ENCODE results near the gene TM2D3.

TM2D3 gene

GRCh38 chr15:101625980-101626379 is 26.2 kb downstream of the TM2D3 start:
- DNase-seq (ENCODE audit: low read depth in 2 of 2, low spot score in 1 of 2), result no peak

GRCh38 chr15:101625184-101625583 is 27.0 kb downstream of the TM2D3 start:
- no peak for DNase-seq (ENCODE audit: low read depth in 2 of 2, low spot score in 1 of 2)

DNA sequence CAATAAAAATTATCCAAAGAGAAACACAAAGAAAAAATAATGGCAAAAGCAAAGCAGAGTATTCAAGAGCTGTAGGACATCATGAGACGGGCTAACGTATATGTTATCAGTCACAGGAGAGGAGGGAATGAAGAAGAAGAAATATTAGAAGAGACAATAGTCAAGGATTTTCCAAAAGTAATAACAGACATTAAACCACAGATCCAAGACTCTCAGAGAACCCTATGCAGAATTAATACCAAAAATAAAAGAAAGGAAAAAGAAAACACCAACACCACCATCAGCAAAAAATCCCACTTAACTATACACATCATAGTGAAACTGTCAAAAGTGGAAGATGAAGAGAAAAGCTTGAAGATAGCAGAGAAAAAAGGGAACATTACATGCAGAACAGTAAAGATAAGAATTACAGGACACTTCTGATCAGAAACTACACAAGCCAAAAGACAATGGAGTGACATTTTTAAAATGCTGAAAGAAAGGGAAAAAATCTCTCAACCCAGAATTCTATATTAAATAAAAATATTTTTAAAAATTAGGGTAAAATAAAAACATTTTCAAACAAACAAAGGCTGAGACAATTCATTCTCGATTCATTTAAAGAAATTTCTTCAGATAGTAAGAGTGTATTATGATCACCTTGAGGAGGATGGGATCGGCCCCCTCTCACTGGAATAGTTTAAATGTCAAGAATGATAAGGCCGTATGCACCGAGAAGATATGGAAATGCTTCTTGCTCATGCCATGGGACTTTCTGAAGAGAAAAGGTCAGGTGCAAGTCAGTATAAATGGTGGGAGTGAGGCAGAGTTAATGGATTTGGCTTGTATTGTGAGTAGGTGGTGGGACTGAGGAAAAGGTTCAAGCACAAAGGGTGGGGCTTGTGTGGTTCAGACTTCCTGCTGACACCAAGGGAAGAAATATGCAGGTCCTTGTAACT is 28.5 kb downstream of the TM2D3 start:
- no peak for DNase-seq (ENCODE audit: low read depth in 2 of 2, low spot score in 1 of 2)

GRCh38 chr15:101621961-101622360 is 30.2 kb downstream of the TM2D3 start:
- no peak for DNase-seq (ENCODE audit: low read depth in 2 of 2, low spot score in 1 of 2)

DNA sequence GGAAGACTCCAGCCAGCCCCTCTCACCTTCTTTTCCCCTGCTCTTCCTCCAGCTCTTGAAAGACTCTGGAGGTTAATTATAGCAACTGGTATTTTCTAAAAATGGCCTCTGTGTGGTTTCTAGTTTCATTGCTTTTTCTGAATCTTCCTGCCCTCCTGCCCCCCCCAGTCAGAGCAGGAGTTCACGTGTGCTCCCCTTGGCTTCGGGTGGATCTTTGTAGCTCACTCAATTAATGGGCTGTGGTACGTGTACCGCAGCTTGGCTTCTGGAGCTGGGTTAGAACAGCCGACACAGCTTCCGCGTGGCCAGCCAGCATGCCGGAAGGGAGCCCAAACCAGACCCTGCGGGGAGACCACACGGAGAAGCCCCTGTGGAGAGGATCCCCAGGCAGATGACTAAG is 31.5 kb downstream of the TM2D3 start:
- DNase-seq (ENCODE audit: low read depth in 2 of 2, low spot score in 1 of 2), result no peak

DNA sequence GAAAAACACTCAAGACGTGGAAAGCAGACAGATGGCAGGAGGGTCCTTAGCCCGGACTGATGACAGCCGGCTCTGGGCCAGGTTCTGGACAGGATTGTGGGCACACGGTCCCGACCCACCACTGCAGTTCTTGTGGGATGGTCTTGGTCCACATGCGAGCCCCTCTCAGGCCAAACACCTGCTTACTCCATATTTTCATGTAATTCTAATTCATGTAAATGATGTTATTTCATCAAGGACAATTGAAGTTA is 32.6 kb downstream of the TM2D3 start:
- no peak for DNase-seq (ENCODE audit: low read depth in 2 of 2, low spot score in 1 of 2)

- no peak for DNase-seq (ENCODE audit: low read depth in 2 of 2, low spot score in 1 of 2)
Measured at GRCh38 chr15:101618851-101619614, 33.1 kb downstream of the TM2D3 start.

- no peak for DNase-seq (ENCODE audit: low read depth in 2 of 2, low spot score in 1 of 2)
Measured at GRCh38 chr15:101618076-101618475, 34.1 kb downstream of the TM2D3 start.

DNA sequence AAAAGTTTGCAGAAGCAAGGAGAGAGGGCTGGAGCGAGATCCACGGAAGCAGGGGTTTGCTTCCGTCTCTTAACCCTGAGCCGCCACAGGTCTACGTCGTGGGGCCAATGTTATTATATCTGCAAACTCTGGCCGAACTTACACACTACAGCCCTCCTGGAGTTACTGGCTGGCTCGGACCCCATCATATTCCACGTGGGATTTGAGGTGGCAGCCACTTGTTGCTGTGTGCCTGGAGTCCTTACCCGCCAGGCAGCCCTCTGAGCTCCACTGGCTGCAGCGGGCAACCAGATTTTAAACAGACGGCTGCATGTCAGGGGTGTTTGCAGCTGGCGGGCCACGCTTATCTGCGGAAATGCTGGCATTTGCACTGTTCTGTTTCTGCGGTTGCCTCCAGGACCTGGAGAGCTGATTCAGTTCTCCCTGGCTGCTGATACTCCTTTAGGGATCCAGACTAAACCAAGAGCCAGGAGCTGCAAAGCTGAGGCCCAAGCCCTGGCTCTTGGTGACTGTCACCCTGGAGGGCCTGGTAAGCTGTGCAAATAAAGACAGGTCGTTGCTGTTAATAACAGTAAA is 34.7 kb downstream of the TM2D3 start:
- no peak for DNase-seq (ENCODE audit: low read depth in 2 of 2, low spot score in 1 of 2)

GRCh38 chr15:101615986-101616848 is 36.0 kb downstream of the TM2D3 start:
- no peak for DNase-seq (ENCODE audit: low read depth in 2 of 2, low spot score in 1 of 2)

- no peak for DNase-seq (ENCODE audit: low read depth in 2 of 2, low spot score in 1 of 2)
Measured at GRCh38 chr15:101615414-101615985, 36.7 kb downstream of the TM2D3 start.

DNA sequence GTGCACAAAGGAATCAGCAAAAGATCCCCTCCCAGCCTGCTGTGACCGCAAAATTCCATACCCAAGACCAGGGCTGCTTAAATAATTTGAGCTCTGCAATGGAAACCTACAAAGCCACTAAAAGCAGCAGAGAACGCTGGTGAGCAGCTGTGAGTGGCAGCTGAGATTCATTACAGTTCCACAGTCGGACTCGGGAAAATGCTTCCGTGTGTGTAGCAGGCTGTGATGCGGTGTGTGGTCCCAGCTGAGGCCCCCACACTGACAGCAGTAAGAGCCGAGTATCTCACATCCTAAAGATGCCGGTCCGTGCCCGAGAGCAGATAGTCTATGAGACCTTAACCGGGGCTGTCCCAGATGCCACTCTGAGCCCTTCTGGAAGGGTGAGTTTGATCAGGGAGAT is 37.4 kb downstream of the TM2D3 start:
- DNase-seq (ENCODE audit: low read depth in 2 of 2, low spot score in 1 of 2), result no peak

DNA sequence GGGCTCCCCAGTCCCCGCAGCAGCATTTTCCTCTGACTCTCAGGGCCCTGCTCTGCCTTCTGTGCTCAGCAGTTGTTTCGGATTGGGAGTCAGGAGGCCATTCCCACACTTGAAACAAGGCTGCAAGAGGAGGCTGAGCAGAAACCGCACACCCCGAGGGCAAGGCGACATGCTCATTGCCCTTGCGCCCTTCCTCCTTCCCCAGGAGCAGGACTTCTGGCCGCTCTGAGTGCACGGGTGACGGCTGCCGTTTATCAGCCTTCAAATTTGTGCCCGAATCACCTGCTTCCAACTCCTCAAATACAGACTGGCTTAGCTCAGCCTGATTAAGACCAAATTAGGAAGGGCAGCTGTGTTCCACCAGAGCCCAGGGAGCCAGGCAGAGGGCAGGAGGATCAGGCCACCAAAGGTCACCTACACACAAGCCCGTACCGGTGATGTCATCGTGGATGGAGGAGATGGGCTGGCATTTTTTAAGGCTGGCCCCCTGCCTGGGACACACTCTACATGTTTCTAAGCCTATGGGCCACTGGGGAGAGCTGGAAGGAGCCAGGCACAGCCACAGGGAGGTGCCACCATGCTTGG is 38.1 kb downstream of the TM2D3 start:
- DNase-seq (ENCODE audit: low read depth in 2 of 2, low spot score in 1 of 2), result no peak

DNA sequence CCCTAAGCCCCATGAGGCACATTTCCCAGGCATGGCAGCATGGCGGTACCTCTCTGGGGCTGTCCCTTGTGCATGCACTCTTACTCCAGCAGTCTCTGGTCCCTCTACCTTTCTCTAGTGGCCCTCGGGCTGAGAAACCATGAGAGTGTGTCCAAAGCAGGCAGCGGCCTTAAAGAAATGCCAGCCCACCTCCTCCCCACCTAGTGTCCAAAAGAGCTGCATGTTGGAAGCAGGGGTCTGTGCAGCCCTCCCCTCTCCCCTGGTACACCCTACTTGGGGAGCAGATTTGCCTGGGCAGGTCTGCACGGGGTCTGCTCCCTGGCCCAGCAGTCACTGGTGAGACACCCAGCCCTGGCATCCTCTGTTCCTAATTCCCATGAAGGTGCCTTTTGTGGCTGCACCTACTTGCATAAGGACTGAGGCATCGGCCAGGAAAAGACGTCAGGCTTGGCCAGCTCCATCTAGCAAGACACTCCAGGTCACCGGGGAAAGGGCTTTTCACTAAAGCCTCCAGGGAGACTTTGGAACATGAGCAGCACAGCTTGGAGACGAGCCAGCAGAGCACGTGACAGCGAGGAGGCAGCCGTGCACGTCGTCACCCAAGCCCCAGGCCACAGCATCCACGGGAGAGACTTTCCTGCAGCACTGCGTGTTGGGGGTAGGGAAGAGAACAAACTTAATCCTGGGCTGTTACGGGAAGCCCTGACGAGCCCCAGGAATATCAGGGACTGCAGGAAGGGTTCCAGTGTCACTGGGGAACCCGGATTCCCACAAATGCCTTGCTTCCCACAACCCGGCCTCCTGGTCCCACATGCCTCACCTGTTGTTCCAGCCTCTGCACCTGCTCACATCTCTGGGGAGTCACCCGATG is 38.8 kb downstream of the TM2D3 start:
- DNase-seq (ENCODE audit: low read depth in 2 of 2, low spot score in 1 of 2), result no peak

DNA sequence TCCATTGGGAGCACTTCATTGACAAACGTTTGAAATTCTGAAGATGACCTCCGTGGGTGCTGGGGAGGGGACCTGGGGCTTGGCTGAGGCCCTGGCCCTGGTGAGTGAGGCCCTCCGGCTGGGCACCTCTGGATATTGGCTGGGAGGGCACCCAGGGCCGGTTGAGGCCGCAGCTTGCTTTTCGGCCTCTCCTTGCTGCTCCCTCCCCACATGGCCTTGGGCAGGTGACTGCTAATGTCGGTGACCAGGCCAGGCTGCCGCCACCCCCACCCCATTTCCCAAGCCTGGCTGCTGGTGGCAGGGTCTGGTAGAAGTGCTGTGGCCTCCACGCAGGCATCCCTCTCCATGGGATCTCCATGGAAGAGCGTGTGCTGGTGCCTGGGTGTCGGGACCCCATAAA is 39.5 kb downstream of the TM2D3 start:
- no peak for DNase-seq (ENCODE audit: low read depth in 2 of 2, low spot score in 1 of 2)

GRCh38 chr15:101611580-101612299 is 40.4 kb downstream of the TM2D3 start:
- no peak for DNase-seq (ENCODE audit: low read depth in 2 of 2, low spot score in 1 of 2)

DNA sequence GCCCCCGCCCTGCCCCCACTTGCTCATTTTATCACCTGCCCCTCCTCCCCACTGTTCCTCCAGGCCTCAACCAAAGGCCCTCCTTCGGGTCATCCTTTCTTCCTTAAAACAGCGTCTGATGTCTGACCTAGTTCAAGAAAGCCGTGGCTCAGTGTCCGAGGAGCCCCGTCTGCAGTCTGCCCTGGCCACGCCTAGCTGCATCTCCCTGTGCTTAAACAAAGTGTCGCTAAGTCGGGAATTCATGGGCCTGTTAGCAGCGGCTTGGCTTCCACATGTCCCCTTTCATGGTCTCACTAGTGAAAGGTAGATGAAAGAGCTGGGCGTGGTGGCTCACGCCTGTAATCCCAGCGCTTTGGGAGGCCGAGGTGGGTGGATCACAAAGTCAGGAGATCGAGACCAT is 41.2 kb downstream of the TM2D3 start:
- no peak for DNase-seq (ENCODE audit: low read depth in 2 of 2, low spot score in 1 of 2)

GRCh38 chr15:101610611-101611000 is 41.6 kb downstream of the TM2D3 start:
- DNase-seq (ENCODE audit: low read depth in 2 of 2, low spot score in 1 of 2), result no peak
